K562 (cell line): ENCODE results near the gene SLC6A13. TPM values are rescaled to one million over a fixed set of nuclear protein-coding genes. Genes with fewer than 3 reads are reported as not detected.
"Not testable (repeated sequence)": the region's sequence is repeated elsewhere in the genome, so short reads cannot be mapped to it uniquely, and the experiment has no call there.

Source experiments
- ATAC-seq: fragments of 200-7000 bp; cut with Tn5 transposase; 3 replicates; pipeline ENCODE4 v1.9.1; 2020; ENCODE audit warnings: moderate library complexity
- BruUV-seq: library from RNA; stranded (reverse); fragments of 400-500 nt; replicated peaks from 2 replicates; lab custom pipeline; 2021; lab: Mats Ljungman, UMichigan
- CTCF ChIA-PET: fragments of 300-600 bp; formaldehyde crosslinking; extraction: SDS; loops from one replicate; lab custom pipeline; 2021; ENCODE audit warnings: low intra/inter-chr PET ratio; lab: Yijun Ruan, JAX
- POLR2A ChIA-PET: fragments of 300-600, 350-650 bp; sonication (Branson Sonifier 250); formaldehyde crosslinking; extraction: SDS; loops from one replicate; lab custom pipeline; 2021; ENCODE audit warnings: antibody characterized with exemption, inconsistent platforms; lab: Yijun Ruan, JAX
- DNase-seq, 4 experiments: peaks; one replicate each; pipeline versions ENCODE4 v3.0.0 to v3.0.0-alpha.2; 2011 to 2018; ENCODE audit warnings: low spot score in 3 of 4, mixed read lengths in 3 of 4; ENCODE audit errors: extremely low read depth in 1 of 4
- FAIRE-seq: peaks from 2 replicates; lab custom pipeline; 2011; peaks lifted over from hg19 to GRCh38; lab: Jason Lieb, UNC
- H2AFZ ChIP-seq: 2 replicates; pipeline ENCODE4 v1.6.0; 2011; ENCODE audit warnings: low read depth, low read length, control low read depth, inconsistent platforms
- H3K27ac ChIP-seq: fragments of 200-600 bp; 3 replicates; pipeline ENCODE4 v1.8.0; 2011; ENCODE audit warnings: low read depth, mild to moderate bottlenecking, control low read depth, inconsistent platforms, low read length, moderate library complexity, mixed read lengths; ENCODE audit errors: extremely low read depth
- H3K27me3 ChIP-seq, 2 experiments: fragments of 300-600 bp in 1 of 2; 2 replicates in 1 of 2; 3 replicates in 1 of 2; pipeline versions ENCODE4 v1.6.0 to v1.8.0; 2011; ENCODE audit warnings: inconsistent platforms in 2 of 2, low read length in 2 of 2, mild to moderate bottlenecking in 1 of 2, mixed read lengths in 1 of 2, moderate library complexity in 1 of 2; ENCODE audit not compliant: control insufficient read depth in 2 of 2, insufficient read depth in 2 of 2
- H3K36me3 ChIP-seq: fragments of 300-600 bp; 3 replicates; pipeline ENCODE4 v1.8.0; 2011; ENCODE audit warnings: mild to moderate bottlenecking, low read length, inconsistent platforms; ENCODE audit not compliant: control insufficient read depth, insufficient read depth
- H3K4me1 ChIP-seq, 2 experiments: fragments of 200-600 bp in 1 of 2; replicated peaks in 1 of 2; 2 replicates in 1 of 2; 3 replicates in 1 of 2; pipeline versions ENCODE4 v1.5.1 to v1.8.0; 2011; ENCODE audit warnings: inconsistent platforms in 2 of 2, low read length in 2 of 2, mild to moderate bottlenecking in 1 of 2, mixed read lengths in 1 of 2, moderate library complexity in 1 of 2; ENCODE audit not compliant: control insufficient read depth in 2 of 2, insufficient read depth in 2 of 2
- H3K4me2 ChIP-seq: 2 replicates; pipeline ENCODE4 v1.6.1; 2011; ENCODE audit warnings: low read length, control low read depth, inconsistent platforms, mixed read lengths; ENCODE audit not compliant: insufficient read depth
- H3K4me3 ChIP-seq: fragments of 200-600 bp; sonication (generic), shearing (Covaris generic); 2 replicates; pipeline ENCODE4 v1.5.1; 2016; ENCODE audit warnings: control low read depth, inconsistent platforms
- H3K79me2 ChIP-seq: fragments of 200-600 bp; 3 replicates; pipeline ENCODE4 v1.8.0; 2011; ENCODE audit warnings: low read length, inconsistent platforms; ENCODE audit not compliant: control insufficient read depth, insufficient read depth
- H3K9ac ChIP-seq, 2 experiments: 2 replicates each; pipeline versions ENCODE4 v1.6.0 to v1.6.1; 2011; ENCODE audit warnings: low read depth in 2 of 2, low read length in 2 of 2, control low read depth in 1 of 2, inconsistent platforms in 1 of 2, mild to moderate bottlenecking in 1 of 2, mixed read lengths in 1 of 2; ENCODE audit not compliant: insufficient read depth in 1 of 2
- H3K9me1 ChIP-seq: one replicate; pipeline ENCODE4 v1.6.0; 2011; ENCODE audit warnings: inconsistent platforms, mild to moderate bottlenecking, low read length, moderate library complexity; ENCODE audit not compliant: control insufficient read depth, insufficient read depth
- H3K9me3 ChIP-seq: replicated peaks from 2 replicates; pipeline ENCODE4 v1.5.1; 2011; ENCODE audit warnings: low read depth, low read length, inconsistent platforms; ENCODE audit not compliant: control insufficient read depth, insufficient read depth
- H4K20me1 ChIP-seq: replicated peaks from 2 replicates; pipeline ENCODE4 v1.6.1; 2011; ENCODE audit warnings: low read length, inconsistent platforms, mixed read lengths; ENCODE audit not compliant: control insufficient read depth, insufficient read depth
- ZNF354B ChIP-seq: fragments of 250-450 bp; sonication (Bioruptor Pico); IDR thresholded peaks from 2 replicates; pipeline ENCODE4 v1.4.0; 2020
- ZNF507 ChIP-seq: conservative IDR thresholded peaks from 2 replicates; pipeline ENCODE4 v1.6.1; 2017; ENCODE audit warnings: missing genetic modification characterization, missing compliant biosample characterization
- WGBS: fragments of 100-300 bp; shearing (Covaris generic); methylation state at CpG from one replicate; pipeline ENCODE4 v1.1.6; 2016; ENCODE audit warnings: low coverage, mixed read lengths; ENCODE audit not compliant: insufficient coverage; ENCODE audit errors: missing lambda C conversion rate; 5-methylcytosine and 5-hydroxymethylcytosine counted together
- in situ Hi-C: fragments of 300-500 bp; cut with MboI; formaldehyde crosslinking; loops from 4 replicates; pipeline ENCODE4 v1.15.0; 2018; ENCODE audit warnings: inconsistent platforms, mixed read lengths
- intact Hi-C: fragments of 100-400 bp; cut with micrococcal nuclease; formaldehyde crosslinking; loops from 2 replicates; pipeline ENCODE4 v1.14.2; 2022
- polyA plus RNA-seq, 8 experiments: library from polyadenylated mRNA; depleted of rRNA in 4 of 8; stranded (reverse) in 5 of 8; unstranded in 3 of 8; fragments of >200 nt; fragmentation: Nextera tagmentation in 2 of 8; fragmentation: Illumina TruSeq in 1 of 8; extraction: Ambion mirVana in 2 of 8; extraction: Trizol in 1 of 8; gene quantifications; 2 replicates each; pipeline versions ENCODE4 v1.2.1 to v1.2.3, GENCODE V29; 2011 to 2014; ENCODE audit warnings: inconsistent platforms in 1 of 8, missing spikeins in 1 of 8
- total RNA-seq, 7 experiments: library from RNA; depleted of rRNA in 6 of 7; stranded (reverse); fragments of >200 nt in 6 of 7; fragmentation: Illumina TruSeq in 2 of 7; extraction: Trizol in 2 of 7; gene quantifications; 2 replicates each; pipeline versions ENCODE4 v1.2.1 to v1.2.3, GENCODE V29; 2011 to 2021; ENCODE audit warnings: low replicate concordance in 1 of 7

SLC6A13 gene
- total and polyA plus RNA-seq, 9 of the 15 experiments (the other 6 are each of a cell fraction or from before 2014, with no cell fraction given), result 0.06 to 0.33 (median 0.22) TPM; not detected in 4

DNA sequence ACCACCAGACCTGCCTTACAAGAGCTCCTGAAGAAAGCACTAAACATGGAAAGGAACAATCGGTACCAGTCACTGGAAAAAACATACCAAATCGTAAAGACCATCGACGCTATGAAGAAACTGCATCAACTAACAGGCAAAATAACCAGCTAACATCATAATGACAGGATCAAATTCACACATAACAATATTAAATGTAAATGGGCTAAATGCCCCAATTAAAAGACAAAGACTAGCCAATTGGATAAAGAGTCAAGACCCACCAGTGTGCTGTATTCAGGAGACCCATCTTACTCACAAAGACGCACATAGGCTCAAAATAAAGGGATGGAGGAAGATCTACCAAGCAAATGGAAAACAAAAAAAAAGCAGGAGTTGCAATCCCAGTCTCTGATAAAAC lies 36.9 kb upstream of the SLC6A13 start:
- CTCF ChIA-PET, result not testable (repeated sequence)

DNA sequence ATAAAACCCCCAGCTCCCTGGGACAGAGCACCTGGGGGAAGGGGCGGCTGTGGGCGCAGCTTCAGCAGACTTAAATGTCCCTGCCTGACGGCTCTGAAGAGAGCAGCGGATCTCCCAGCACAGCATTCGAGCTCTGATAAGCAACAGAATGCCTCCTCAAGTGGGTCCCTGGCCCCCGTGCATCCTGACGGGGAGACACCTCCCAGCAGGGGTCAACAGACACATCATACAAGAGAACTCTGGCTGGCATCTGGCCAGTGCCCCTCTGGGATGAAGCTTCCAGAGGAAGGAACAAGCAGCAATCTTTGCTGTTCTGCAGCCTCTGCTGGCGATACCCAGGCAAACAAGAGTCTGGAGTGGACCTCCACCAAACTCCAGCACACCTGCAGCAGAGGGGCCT lies 35.4 kb upstream of the SLC6A13 start:
- FAIRE-seq, H3K79me2 ChIP-seq, H3K4me3 ChIP-seq, H3K27me3 ChIP-seq, CTCF ChIA-PET, H4K20me1 ChIP-seq, H3K27ac ChIP-seq, H3K9ac ChIP-seq, in situ Hi-C loops, H3K4me2 ChIP-seq, intact Hi-C loops, H3K4me1 ChIP-seq, POLR2A ChIA-PET, H3K9me3 ChIP-seq, DNase-seq, H2AFZ ChIP-seq, ATAC-seq, BruUV-seq, H3K9me1 ChIP-seq: not testable (repeated sequence)
- peaks cover 27% of the 10 kb centered on the region; the same call in 1 of the 3 replicates for H3K36me3 ChIP-seq
- WGBS, result 89% methylated on average over 7 of the region's 8 CpGs

More for the DNA sequence above, 36.9 kb upstream of the SLC6A13 start:
- H3K9ac ChIP-seq, in situ Hi-C loops, intact Hi-C loops, H3K27ac ChIP-seq, DNase-seq, H3K79me2 ChIP-seq, H3K9me1 ChIP-seq, H4K20me1 ChIP-seq, H3K4me2 ChIP-seq, H2AFZ ChIP-seq, H3K4me1 ChIP-seq, FAIRE-seq, H3K4me3 ChIP-seq, ATAC-seq, POLR2A ChIA-PET, BruUV-seq, H3K27me3 ChIP-seq, H3K9me3 ChIP-seq: not testable (repeated sequence)
- 91% methylated on average over 5 of the region's 5 CpGs for WGBS
- peaks cover 21% of the 10 kb centered on the region; the same call in 1 of the 3 replicates for H3K36me3 ChIP-seq
- peak; percentile 95 for TF ChIP-seq ZNF507 (tag)
- peak; percentile 84 for TF ChIP-seq ZNF354B (CRISPR knock-in tag)
